GM23338 (cell line): Measurements from ENCODE around the gene KCNK10. TPM values are rescaled to one million over a fixed set of nuclear protein-coding genes. Genes with fewer than 3 reads are reported as not detected.

Experiments used
- ATAC-seq: fragments of 200-7000 bp; cut with Tn5 transposase; 3 replicates; pipeline ENCODE4 v1.9.1; 2020
- DNase-seq: peaks from one replicate; pipeline ENCODE4 v3.0.0-alpha.2; 2015; ENCODE audit warnings: low spot score
- H2AFZ ChIP-seq: fragments of 200-600 bp; sonication (generic); 2 replicates; pipeline ENCODE4 v1.8.0; 2016; ENCODE audit warnings: antibody characterized with exemption, mild to moderate bottlenecking, moderate library complexity
- H3F3A ChIP-seq: fragments of 200-600 bp; sonication (generic); replicated peaks from 2 replicates; pipeline ENCODE4 v1.8.0; 2017; ENCODE audit warnings: antibody characterized with exemption, mixed run types, low read depth
- H3K27ac ChIP-seq: fragments of 200-600 bp; sonication (generic); 2 replicates; pipeline ENCODE4 v1.6.1; 2016; ENCODE audit warnings: low read depth
- H3K27me3 ChIP-seq: fragments of 200-600 bp; sonication (generic); 2 replicates; pipeline ENCODE4 v1.8.0; 2016; ENCODE audit warnings: mild to moderate bottlenecking, mixed run types, moderate library complexity; ENCODE audit not compliant: insufficient read depth
- H3K36me3 ChIP-seq: fragments of 200-600 bp; sonication (generic); 2 replicates; pipeline ENCODE4 v1.8.0; 2016; ENCODE audit warnings: mild to moderate bottlenecking; ENCODE audit not compliant: insufficient read depth
- H3K4me1 ChIP-seq: fragments of 200-600 bp; sonication (generic); 2 replicates; pipeline ENCODE4 v1.8.0; 2016; ENCODE audit warnings: mild to moderate bottlenecking, moderate library complexity; ENCODE audit not compliant: insufficient read depth
- H3K4me2 ChIP-seq: fragments of 200-600 bp; sonication (generic); 2 replicates; pipeline ENCODE4 v1.7.1; 2017; ENCODE audit warnings: mixed run types
- H3K4me3 ChIP-seq: fragments of 200-600 bp; sonication (generic); 2 replicates; pipeline ENCODE4 v1.6.1; 2016; ENCODE audit warnings: mixed run types
- H3K79me2 ChIP-seq: fragments of 200-600 bp; sonication (generic); replicated peaks from 2 replicates; pipeline ENCODE4 v1.8.0; 2017; ENCODE audit warnings: mild to moderate bottlenecking; ENCODE audit not compliant: insufficient read depth
- H3K9me2 ChIP-seq: fragments of 200-600 bp; sonication (generic); 2 replicates; pipeline ENCODE4 v1.8.0; 2017; ENCODE audit not compliant: insufficient read depth
- H4K20me1 ChIP-seq: fragments of 200-600 bp; sonication (generic); replicated peaks from 2 replicates; pipeline ENCODE4 v1.8.0; 2017; ENCODE audit warnings: mild to moderate bottlenecking; ENCODE audit not compliant: insufficient read depth
- H3K27ac Mint-ChIP-seq: 2 replicates; pipeline ENCODE4 v1.8.0; 2020; ENCODE audit warnings: inconsistent platforms, mild to moderate bottlenecking, moderate library complexity, mixed read lengths
- H3K27me3 Mint-ChIP-seq: 3 replicates; pipeline ENCODE4 v1.8.0; 2022; ENCODE audit warnings: low read depth, mild to moderate bottlenecking, moderate library complexity, mixed read lengths, inconsistent platforms; ENCODE audit not compliant: insufficient read depth, poor library complexity
- H3K36me3 Mint-ChIP-seq: 3 replicates; pipeline ENCODE4 v1.8.0; 2021; ENCODE audit warnings: low read depth, mild to moderate bottlenecking, inconsistent platforms, moderate library complexity, mixed read lengths
- H3K4me1 Mint-ChIP-seq: 3 replicates; pipeline ENCODE4 v1.8.0; 2020; ENCODE audit warnings: mild to moderate bottlenecking, inconsistent platforms, mixed read lengths
- H3K4me3 Mint-ChIP-seq: 3 replicates; pipeline ENCODE4 v1.8.0; 2021; ENCODE audit warnings: moderate library complexity, mild to moderate bottlenecking, inconsistent platforms, mixed read lengths
- H3K9me3 Mint-ChIP-seq: 3 replicates; pipeline ENCODE4 v1.8.0; 2020; ENCODE audit warnings: moderate library complexity, mild to moderate bottlenecking, inconsistent platforms, mixed read lengths
- CREB1 ChIP-seq: fragments of 250-450 bp; sonication (Bioruptor Pico); IDR thresholded peaks from 2 replicates; pipeline ENCODE4 v1.5.0; 2020; ENCODE audit warnings: low read depth, mild to moderate bottlenecking, moderate library complexity
- CTCF ChIP-seq, 2 experiments: fragments of 200-600 bp in 1 of 2; sonication (generic) in 1 of 2; conservative IDR thresholded peaks; 2 replicates each; pipeline versions ENCODE4 v1.5.1 to v1.6.1; 2016 to 2017; ENCODE audit warnings: antibody characterized with exemption in 2 of 2, low read depth in 2 of 2, mild to moderate bottlenecking in 2 of 2, moderate library complexity in 1 of 2
- EZH2phosphoT487 ChIP-seq: fragments of 200-600 bp; sonication (generic); IDR thresholded peaks from one replicate; pipeline ENCODE4 v1.8.1; 2018; ENCODE audit warnings: antibody characterized with exemption; ENCODE audit not compliant: unreplicated experiment
- JUNB ChIP-seq: IDR thresholded peaks from one replicate; pipeline ENCODE4 v1.6.1; 2016; ENCODE audit warnings: antibody characterized with exemption; ENCODE audit not compliant: unreplicated experiment
- NANOG ChIP-seq: IDR thresholded peaks from 2 replicates; pipeline ENCODE4 v1.6.1; 2016; ENCODE audit warnings: antibody characterized with exemption, borderline replicate concordance
- POLR2AphosphoS5 ChIP-seq: IDR thresholded peaks from 2 replicates; pipeline ENCODE4 v1.6.1; 2016; ENCODE audit warnings: antibody characterized with exemption, low read depth
- STAT1 ChIP-seq: IDR thresholded peaks from one replicate; pipeline ENCODE4 v1.6.1; 2016; ENCODE audit warnings: antibody characterized with exemption; ENCODE audit not compliant: unreplicated experiment
- ZNF114 ChIP-seq: fragments of 250-450 bp; sonication (Bioruptor Pico); IDR thresholded peaks from 2 replicates; pipeline ENCODE4 v1.5.0; 2020; ENCODE audit warnings: mild to moderate bottlenecking, moderate library complexity
- ZNF331 ChIP-seq: fragments of 250-450 bp; sonication (Bioruptor Pico); IDR thresholded peaks from 2 replicates; pipeline ENCODE4 v1.5.0; 2020; ENCODE audit warnings: low read depth, mild to moderate bottlenecking, moderate library complexity
- polyA plus RNA-seq: library from polyadenylated mRNA; unstranded; fragments of >200 nt; fragmentation: Nextera tagmentation; extraction: Ambion mirVana; gene quantifications from 2 replicates; pipeline ENCODE4 v1.2.1, GENCODE V29; 2016
- total RNA-seq: library from RNA; depleted of rRNA; stranded (reverse); fragments of >200 nt; shearing (Covaris generic); gene quantifications from 2 replicates; pipeline ENCODE4 v1.2.3, GENCODE V29; 2014
- TF ChIP-seq, protein P1 (sequence below): IDR thresholded peaks from one replicate; pipeline ENCODE4 v1.6.1; 2018; ENCODE audit warnings: antibody characterized with exemption; ENCODE audit not compliant: unreplicated experiment

The KCNK10 gene
- total and polyA plus RNA-seq, 2 experiments from 2014 or later, result 0.29 to 1.0 TPM

DNA sequence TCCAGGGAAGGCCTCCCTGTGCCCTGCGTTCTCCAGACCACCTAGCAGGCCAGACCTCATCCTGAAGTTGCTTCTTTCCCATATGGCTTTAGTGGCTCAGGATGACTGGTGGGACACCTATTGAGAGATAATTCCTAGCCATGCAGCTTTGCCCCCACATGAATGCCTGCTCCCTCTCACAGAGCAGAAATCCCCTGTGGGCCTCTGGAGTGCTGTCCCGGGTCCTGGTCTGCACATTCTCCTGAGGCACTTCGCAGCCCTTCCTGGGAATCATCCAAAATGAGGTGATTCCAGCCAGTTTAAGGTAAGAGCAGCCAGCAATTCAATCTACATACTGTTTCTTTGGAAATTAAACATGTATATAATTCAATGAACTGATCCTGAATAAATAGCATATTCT lies 182.2 kb downstream of the KCNK10 start:
- Mint-ChIP-seq H3K4me1 (peaks cover 4% of the 10 kb centered on the region; the same call in 1 of the 3 replicates), H3K9me3 (no peaks in the 10 kb centered on the region), H3K36me3 (no peaks in the 10 kb centered on the region), H3K4me3 (no peak overlapping the region), H3K27ac (no peak overlapping the region), H3K27me3 (peaks cover 14% of the 10 kb centered on the region)
- TF ChIP-seq EZH2phosphoT487, result no peak
- TF ChIP-seq NANOG, result no peak
- no peak for TF ChIP-seq CTCF (conservative IDR thresholded peaks at IDR 0.05; ENCODE audit: low read depth in 2 of 2)
- no peak for TF ChIP-seq STAT1
- TF ChIP-seq, protein P1, sequence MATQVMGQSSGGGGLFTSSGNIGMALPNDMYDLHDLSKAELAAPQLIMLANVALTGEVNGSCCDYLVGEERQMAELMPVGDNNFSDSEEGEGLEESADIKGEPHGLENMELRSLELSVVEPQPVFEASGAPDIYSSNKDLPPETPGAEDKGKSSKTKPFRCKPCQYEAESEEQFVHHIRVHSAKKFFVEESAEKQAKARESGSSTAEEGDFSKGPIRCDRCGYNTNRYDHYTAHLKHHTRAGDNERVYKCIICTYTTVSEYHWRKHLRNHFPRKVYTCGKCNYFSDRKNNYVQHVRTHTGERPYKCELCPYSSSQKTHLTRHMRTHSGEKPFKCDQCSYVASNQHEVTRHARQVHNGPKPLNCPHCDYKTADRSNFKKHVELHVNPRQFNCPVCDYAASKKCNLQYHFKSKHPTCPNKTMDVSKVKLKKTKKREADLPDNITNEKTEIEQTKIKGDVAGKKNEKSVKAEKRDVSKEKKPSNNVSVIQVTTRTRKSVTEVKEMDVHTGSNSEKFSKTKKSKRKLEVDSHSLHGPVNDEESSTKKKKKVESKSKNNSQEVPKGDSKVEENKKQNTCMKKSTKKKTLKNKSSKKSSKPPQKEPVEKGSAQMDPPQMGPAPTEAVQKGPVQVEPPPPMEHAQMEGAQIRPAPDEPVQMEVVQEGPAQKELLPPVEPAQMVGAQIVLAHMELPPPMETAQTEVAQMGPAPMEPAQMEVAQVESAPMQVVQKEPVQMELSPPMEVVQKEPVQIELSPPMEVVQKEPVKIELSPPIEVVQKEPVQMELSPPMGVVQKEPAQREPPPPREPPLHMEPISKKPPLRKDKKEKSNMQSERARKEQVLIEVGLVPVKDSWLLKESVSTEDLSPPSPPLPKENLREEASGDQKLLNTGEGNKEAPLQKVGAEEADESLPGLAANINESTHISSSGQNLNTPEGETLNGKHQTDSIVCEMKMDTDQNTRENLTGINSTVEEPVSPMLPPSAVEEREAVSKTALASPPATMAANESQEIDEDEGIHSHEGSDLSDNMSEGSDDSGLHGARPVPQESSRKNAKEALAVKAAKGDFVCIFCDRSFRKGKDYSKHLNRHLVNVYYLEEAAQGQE, result peak; percentile 52
- no peak for TF ChIP-seq JUNB
- no peak for TF ChIP-seq CREB1 (CRISPR knock-in tag)
- H3K79me2 ChIP-seq, result no peaks in the 10 kb centered on the region
- no peak overlapping the region for H3K4me3 ChIP-seq
- ATAC-seq (peak; percentile 45; the same call in 2 of the 3 replicates), DNase-seq (no peak)
- H3F3A ChIP-seq, result no peaks in the 10 kb centered on the region
- H3K27ac ChIP-seq, result no peak overlapping the region
- no peaks in the 10 kb centered on the region for H3K4me1 ChIP-seq
- H2AFZ ChIP-seq, result no peak overlapping the region
- H3K9me2 ChIP-seq, result peaks cover 6% of the 10 kb centered on the region; the same call in 1 of the 2 replicates
- H3K27me3 ChIP-seq, result no peaks in the 10 kb centered on the region
- H3K36me3 ChIP-seq, result no peaks in the 10 kb centered on the region
- no peak overlapping the region for H3K4me2 ChIP-seq
- H4K20me1 ChIP-seq, result no peaks in the 10 kb centered on the region

DNA sequence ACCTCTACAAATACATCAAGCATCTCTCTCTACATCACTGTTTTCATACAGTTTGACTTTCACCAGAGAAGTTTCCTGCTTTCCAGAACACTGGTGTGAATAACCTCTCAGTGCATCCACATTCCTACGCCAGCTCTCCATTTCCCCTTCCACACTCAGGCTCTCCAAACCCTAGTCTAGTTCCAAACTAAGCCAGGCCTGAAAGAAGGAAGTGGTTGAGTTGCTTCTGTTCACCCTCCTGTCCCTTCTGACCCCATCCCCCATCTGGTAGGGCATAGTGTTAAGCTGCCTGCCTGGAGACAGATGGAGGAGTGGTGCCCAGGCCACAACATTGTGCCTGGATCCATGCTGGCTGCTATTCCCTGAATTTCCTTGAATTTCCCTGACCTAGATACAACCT lies 185.7 kb downstream of the KCNK10 start:
- Mint-ChIP-seq H3K27ac (no peak overlapping the region), H3K4me3 (no peak overlapping the region), H3K36me3 (no peaks in the 10 kb centered on the region), H3K9me3 (0 out of 3 replicates have a peak, but pooled peaks cover 4% of the 10 kb centered on the region), H3K27me3 (peaks cover 6% of the 10 kb centered on the region), H3K4me1 (no peaks in the 10 kb centered on the region)
- H3K9me2 ChIP-seq, result peaks cover 13% of the 10 kb centered on the region; the same call in 1 of the 2 replicates
- H3K4me1 ChIP-seq, result no peaks in the 10 kb centered on the region
- H4K20me1 ChIP-seq, result no peaks in the 10 kb centered on the region
- H3K79me2 ChIP-seq, result no peaks in the 10 kb centered on the region
- H3K36me3 ChIP-seq, result no peaks in the 10 kb centered on the region
- no peak overlapping the region for H2AFZ ChIP-seq
- no peaks in the 10 kb centered on the region for H3K27me3 ChIP-seq
- ATAC-seq (no peak), DNase-seq (no peak)
- no peak overlapping the region for H3K4me2 ChIP-seq
- H3F3A ChIP-seq, result no peaks in the 10 kb centered on the region
- H3K4me3 ChIP-seq, result no peak overlapping the region
- no peak overlapping the region for H3K27ac ChIP-seq
- TF ChIP-seq CTCF (conservative IDR thresholded peaks at IDR 0.05; ENCODE audit: low read depth in 2 of 2) (no peak), ZNF331 (no peak), ZNF114 (CRISPR knock-in tag) (no peak), POLR2AphosphoS5 (no peak), CREB1 (CRISPR knock-in tag) (no peak)
